Prostate gland (tissue), 2 donors: ENCODE measurements around the gene GLIS2.

Source experiments
- CTCF ChIP-seq, 4 experiments: fragments of 200-600 bp in 2 of 4; fragments of 450-650 bp in 2 of 4; sonication (generic) in 2 of 4; IDR thresholded peaks; 1 replicate in 3 of 4; 2 replicates in 1 of 4; pipeline ENCODE4 v1.5.1; 2016 to 2019; ENCODE audit warnings: antibody characterized with exemption in 4 of 4, mild to moderate bottlenecking in 2 of 4, moderate library complexity in 2 of 4
- POLR2AphosphoS5 ChIP-seq: sonication (generic); formaldehyde crosslinking; IDR thresholded peaks from one replicate; pipeline ENCODE4 v1.6.1; 2017; ENCODE audit warnings: antibody characterized with exemption

GRCh38 chr16:4317532-4318450 is 1.9 kb downstream of the GLIS2 start:
- TF ChIP-seq CTCF (IDR thresholded peaks at IDR 0.05) (no peak), POLR2AphosphoS5 (no peak)
